ENCODE measurements around the gene GLDN. TPM values are rescaled to one million over a fixed set of nuclear protein-coding genes. Genes with fewer than 3 reads are reported as not detected.

Gene GLDN
- total RNA-seq, 2 donors from 2014 or later = 1.2 to 1.4 TPM

DNA sequence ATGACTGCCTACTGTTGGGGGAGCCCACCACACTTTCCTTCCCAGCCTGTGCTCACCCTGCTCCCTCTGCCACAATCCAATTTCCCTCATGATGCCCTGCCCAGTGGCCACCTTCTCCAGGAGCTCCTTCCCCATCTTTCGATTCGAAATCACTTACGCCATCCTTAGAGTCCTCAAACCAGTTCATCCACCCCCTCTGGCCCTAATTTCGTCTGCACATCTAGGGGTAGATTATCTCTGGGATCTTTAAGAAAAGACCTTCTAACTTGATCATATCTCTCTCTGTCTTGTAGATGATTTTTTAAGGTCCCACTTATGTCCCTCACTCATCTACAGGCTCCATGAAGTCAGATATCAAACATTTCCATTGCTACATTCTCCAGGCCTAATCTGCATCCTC, 20.1 kb upstream of the GLDN start:
- intact Hi-C loops (cut with DNase I) = no loop called here
- H3K36me3 ChIP-seq = no peaks in the 10 kb centered on the region
- H3K27ac ChIP-seq = no peak overlapping the region
- no peak for DNase-seq (ENCODE audit: low spot score)
- TF ChIP-seq POLR2AphosphoS5 (IDR thresholded peaks at IDR 0.05) = no peak
- no peak for TF ChIP-seq POLR2A (IDR thresholded peaks at IDR 0.05)
- no peak for TF ChIP-seq CTCF (IDR thresholded peaks at IDR 0.05)
- H3K9me3 ChIP-seq = no peaks in the 10 kb centered on the region
- H3K4me3 ChIP-seq = no peak overlapping the region
- no peaks in the 10 kb centered on the region for H3K27me3 ChIP-seq (replicated peaks; ENCODE audit: insufficient read depth)
- 76% methylated on average over 4 of the region's 4 CpGs for WGBS
- no peaks in the 10 kb centered on the region for H3K4me1 ChIP-seq (replicated peaks)

- Histone ChIP-seq H3K9me3 (no peaks in the 10 kb centered on the region), H3K36me3 (no peaks in the 10 kb centered on the region), H3K27me3 (replicated peaks; ENCODE audit: insufficient read depth) (no peaks in the 10 kb centered on the region), H3K4me1 (replicated peaks) (no peaks in the 10 kb centered on the region), H3K27ac (no peak overlapping the region), H3K4me3 (no peak overlapping the region)
- WGBS = 90% methylated on average over 1 of the region's 1 CpG
- no peak for TF ChIP-seq POLR2A (IDR thresholded peaks at IDR 0.05)
- TF ChIP-seq POLR2AphosphoS5 (IDR thresholded peaks at IDR 0.05) = no peak
- TF ChIP-seq CTCF (IDR thresholded peaks at IDR 0.05) = no peak
- DNase-seq (ENCODE audit: low spot score) = no peak
- intact Hi-C loops (cut with DNase I) = no loop called here
Observed at GRCh38 chr15:51322621-51323296, 18.7 kb upstream of the GLDN start.

- Histone ChIP-seq H3K4me3 (no peak overlapping the region), H3K9me3 (no peaks in the 10 kb centered on the region), H3K36me3 (no peaks in the 10 kb centered on the region), H3K27ac (no peak overlapping the region), H3K27me3 (replicated peaks; ENCODE audit: insufficient read depth) (peaks cover under 1% of the 10 kb centered on the region), H3K4me1 (replicated peaks) (no peaks in the 10 kb centered on the region)
- no peak for TF ChIP-seq CTCF (IDR thresholded peaks at IDR 0.05)
- no peak for TF ChIP-seq POLR2AphosphoS5 (IDR thresholded peaks at IDR 0.05)
- no peak for TF ChIP-seq POLR2A (IDR thresholded peaks at IDR 0.05)
- DNase-seq (ENCODE audit: low spot score) = no peak
- WGBS = 86% methylated on average over 7 of the region's 7 CpGs
- intact Hi-C loops (cut with DNase I) = no loop called here
Observed at GRCh38 chr15:51323749-51324148, 17.7 kb upstream of the GLDN start.

GRCh38 chr15:51325167-51325566, 16.3 kb upstream of the GLDN start:
- WGBS = 95% methylated on average over 3 of the region's 3 CpGs
- Histone ChIP-seq H3K4me1 (replicated peaks) (no peaks in the 10 kb centered on the region), H3K27ac (no peak overlapping the region), H3K4me3 (no peak overlapping the region), H3K9me3 (no peaks in the 10 kb centered on the region), H3K27me3 (replicated peaks; ENCODE audit: insufficient read depth) (peaks cover 2% of the 10 kb centered on the region), H3K36me3 (no peaks in the 10 kb centered on the region)
- DNase-seq (ENCODE audit: low spot score) = no peak
- intact Hi-C loops (cut with DNase I) = no loop called here
- no peak for TF ChIP-seq POLR2A (IDR thresholded peaks at IDR 0.05)
- no peak for TF ChIP-seq CTCF (IDR thresholded peaks at IDR 0.05)
- no peak for TF ChIP-seq POLR2AphosphoS5 (IDR thresholded peaks at IDR 0.05)

- no peak for TF ChIP-seq CTCF (IDR thresholded peaks at IDR 0.05)
- TF ChIP-seq POLR2AphosphoS5 (IDR thresholded peaks at IDR 0.05) = no peak
- no peak for TF ChIP-seq POLR2A (IDR thresholded peaks at IDR 0.05)
- 82% methylated on average over 2 of the region's 2 CpGs for WGBS
- Histone ChIP-seq H3K27ac (no peak overlapping the region), H3K36me3 (no peaks in the 10 kb centered on the region), H3K9me3 (no peaks in the 10 kb centered on the region), H3K4me3 (no peak overlapping the region), H3K27me3 (replicated peaks; ENCODE audit: insufficient read depth) (peaks cover 2% of the 10 kb centered on the region), H3K4me1 (replicated peaks) (no peaks in the 10 kb centered on the region)
- DNase-seq (ENCODE audit: low spot score) = no peak
- intact Hi-C loops (cut with DNase I) = no loop called here
Observed at GRCh38 chr15:51327081-51327480, 14.4 kb upstream of the GLDN start.

Data from prostate gland (tissue), 2 donors.